Esophagus muscularis mucosa (tissue), 4 donors: Measurements from ENCODE around the gene NUP210. TPM values are rescaled to one million over a fixed set of nuclear protein-coding genes. Genes with fewer than 3 reads are reported as not detected.

Experiments used
- DNase-seq: peaks from one replicate; pipeline ENCODE4 v3.0.0-alpha.2; 2017; ENCODE audit errors: extremely low spot score
- H3K27ac ChIP-seq, 4 donors: fragments of 200-600 bp; sonication (generic); replicated peaks in 1 of 4; 1 replicate in 3 of 4; 2 replicates in 1 of 4; pipeline ENCODE4 v1.5.1; 2016 to 2019; ENCODE audit warnings: mild to moderate bottlenecking in 1 of 4
- H3K27me3 ChIP-seq, 4 donors: fragments of 200-600 bp; sonication (generic); one replicate each; pipeline versions ENCODE4 v1.5.1 to v1.6.0; 2016 to 2019
- H3K36me3 ChIP-seq, 4 donors: fragments of 200-600 bp; sonication (generic); one replicate each; pipeline ENCODE4 v1.5.1; 2016 to 2019
- H3K4me1 ChIP-seq, 4 donors: fragments of 200-600 bp; sonication (generic); one replicate each; pipeline ENCODE4 v1.5.1; 2016 to 2019
- H3K4me3 ChIP-seq, 4 donors: fragments of 200-600 bp; sonication (generic); 1 replicate in 2 of 4; 2 replicates in 2 of 4; pipeline ENCODE4 v1.5.1; 2016 to 2019; ENCODE audit warnings: mild to moderate bottlenecking in 4 of 4, moderate library complexity in 1 of 4
- H3K9me3 ChIP-seq, 4 donors: fragments of 200-600 bp; sonication (generic); 1 replicate in 3 of 4; 2 replicates in 1 of 4; pipeline ENCODE4 v1.5.1; 2016 to 2019
- EP300 ChIP-seq: sonication (generic); formaldehyde crosslinking; IDR thresholded peaks from one replicate; pipeline ENCODE4 v1.6.1; 2017; ENCODE audit warnings: antibody characterized with exemption
- POLR2A ChIP-seq: fragments of 450-650 bp; IDR thresholded peaks from one replicate; pipeline ENCODE4 v1.6.1; 2017; ENCODE audit warnings: antibody characterized with exemption, moderate library complexity, mild to moderate bottlenecking, low read depth
- POLR2AphosphoS5 ChIP-seq, 2 donors: sonication (generic); formaldehyde crosslinking; IDR thresholded peaks; one replicate each; pipeline ENCODE4 v1.6.1; 2017; ENCODE audit warnings: antibody characterized with exemption in 2 of 2
- WGBS: methylation state at CpG from one replicate; pipeline ENCODE4 v1.1.5; 2018; 5-methylcytosine and 5-hydroxymethylcytosine counted together
- intact Hi-C: fragments of 100-400 bp; cut with DNase I; formaldehyde crosslinking; loops from one replicate; pipeline ENCODE4 v1.15.1; 2023
- total RNA-seq, 4 donors: library from RNA; depleted of rRNA; stranded (reverse); fragments of >200 nt; gene quantifications; one replicate each; pipeline versions ENCODE4 v1.1.0 to v1.2.1, GENCODE V29; 2016
- TF ChIP-seq, protein P1 (sequence below), 3 experiments: fragments of 200-600 bp in 2 of 3; fragments of 450-650 bp in 1 of 3; sonication (generic) in 2 of 3; IDR thresholded peaks; one replicate each; pipeline ENCODE4 v1.5.1; 2017 to 2019; ENCODE audit warnings: antibody characterized with exemption in 3 of 3, mild to moderate bottlenecking in 2 of 3, moderate library complexity in 1 of 3

NUP210 gene
- total RNA-seq, 4 donors from 2014 or later: 2.5 to 5.2 (median 4.2) TPM

GRCh38 chr3:13279532-13279910 is 140.6 kb downstream of the NUP210 start:
- TF ChIP-seq EP300: no peak
- TF ChIP-seq POLR2AphosphoS5 (IDR thresholded peaks at IDR 0.05): no peak
- TF ChIP-seq, protein P1, sequence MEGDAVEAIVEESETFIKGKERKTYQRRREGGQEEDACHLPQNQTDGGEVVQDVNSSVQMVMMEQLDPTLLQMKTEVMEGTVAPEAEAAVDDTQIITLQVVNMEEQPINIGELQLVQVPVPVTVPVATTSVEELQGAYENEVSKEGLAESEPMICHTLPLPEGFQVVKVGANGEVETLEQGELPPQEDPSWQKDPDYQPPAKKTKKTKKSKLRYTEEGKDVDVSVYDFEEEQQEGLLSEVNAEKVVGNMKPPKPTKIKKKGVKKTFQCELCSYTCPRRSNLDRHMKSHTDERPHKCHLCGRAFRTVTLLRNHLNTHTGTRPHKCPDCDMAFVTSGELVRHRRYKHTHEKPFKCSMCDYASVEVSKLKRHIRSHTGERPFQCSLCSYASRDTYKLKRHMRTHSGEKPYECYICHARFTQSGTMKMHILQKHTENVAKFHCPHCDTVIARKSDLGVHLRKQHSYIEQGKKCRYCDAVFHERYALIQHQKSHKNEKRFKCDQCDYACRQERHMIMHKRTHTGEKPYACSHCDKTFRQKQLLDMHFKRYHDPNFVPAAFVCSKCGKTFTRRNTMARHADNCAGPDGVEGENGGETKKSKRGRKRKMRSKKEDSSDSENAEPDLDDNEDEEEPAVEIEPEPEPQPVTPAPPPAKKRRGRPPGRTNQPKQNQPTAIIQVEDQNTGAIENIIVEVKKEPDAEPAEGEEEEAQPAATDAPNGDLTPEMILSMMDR (IDR thresholded peaks at IDR 0.05): no peak
- TF ChIP-seq POLR2A: no peak
- peaks cover 6 to 49% (median 42%) of the 10 kb centered on the region in 4 donors for H3K4me1 ChIP-seq
- H3K4me3 ChIP-seq: no peak overlapping the region
- 100% methylated on average over 1 of the region's 6 CpGs for WGBS
- peaks cover 0 to 12% (median 9%) of the 10 kb centered on the region in 4 donors for H3K9me3 ChIP-seq
- H3K27ac ChIP-seq: no peak overlapping the region
- H3K36me3 ChIP-seq: no peaks in the 10 kb centered on the region
- DNase-seq: no peak
- peaks cover 0 to 55% (median 13%) of the 10 kb centered on the region in 4 donors for H3K27me3 ChIP-seq
- intact Hi-C loops: no loop called here

DNA sequence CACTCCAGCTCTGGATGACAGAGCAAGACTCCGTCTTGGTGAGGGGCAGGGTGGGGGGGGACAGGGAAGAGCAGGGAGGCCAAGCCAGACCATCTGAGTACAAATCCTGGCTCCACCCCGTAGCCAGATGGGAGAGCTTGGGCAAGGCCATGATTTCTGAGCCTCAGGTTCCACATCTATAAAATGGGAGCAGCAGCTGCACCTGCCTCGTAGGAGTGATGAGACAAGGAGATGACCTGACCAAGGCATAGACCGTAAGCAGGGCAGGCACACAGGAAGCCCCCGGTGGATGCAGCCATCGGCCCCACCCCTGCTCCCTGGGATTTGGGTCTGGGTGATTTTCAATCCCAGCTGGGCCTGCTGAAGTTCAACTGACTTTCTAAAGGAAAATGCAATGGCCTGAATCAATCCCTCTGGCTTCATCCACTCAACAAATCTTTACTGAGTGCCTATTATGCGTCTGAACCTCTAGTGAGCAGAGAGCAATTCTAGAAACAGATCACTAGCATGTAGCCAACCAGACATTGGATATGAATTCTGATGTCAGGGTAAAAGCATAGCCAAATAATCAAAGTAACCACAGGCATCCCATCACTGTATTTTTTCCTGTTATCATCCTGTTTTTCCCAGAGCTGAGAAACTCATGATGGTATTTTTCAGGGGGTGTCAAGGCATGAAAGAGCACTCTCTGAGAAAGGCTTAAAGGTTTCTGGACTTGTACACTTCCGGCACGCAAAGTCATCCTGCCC is 141.2 kb downstream of the NUP210 start:
- H3K4me1 ChIP-seq: peaks cover 6 to 49% (median 42%) of the 10 kb centered on the region in 4 donors
- H3K27ac ChIP-seq: no peak overlapping the region
- TF ChIP-seq EP300: no peak
- TF ChIP-seq POLR2AphosphoS5 (IDR thresholded peaks at IDR 0.05): no peak
- TF ChIP-seq POLR2A: no peak
- TF ChIP-seq, protein P1 (IDR thresholded peaks at IDR 0.05): no peak
- H3K9me3 ChIP-seq: peaks cover 0 to 7% (median 5%) of the 10 kb centered on the region in 4 donors
- no peak for DNase-seq
- 83% methylated on average over 8 of the region's 9 CpGs for WGBS
- no peak overlapping the region for H3K4me3 ChIP-seq
- H3K36me3 ChIP-seq: no peaks in the 10 kb centered on the region
- peaks cover 0 to 49% (median 11%) of the 10 kb centered on the region in 4 donors for H3K27me3 ChIP-seq
- intact Hi-C loops: no loop called here

GRCh38 chr3:13277860-13278531 is 142.1 kb downstream of the NUP210 start:
- DNase-seq: no peak
- TF ChIP-seq EP300 (no peak), POLR2A (no peak), POLR2AphosphoS5 (IDR thresholded peaks at IDR 0.05) (no peak)
- TF ChIP-seq, protein P1 (IDR thresholded peaks at IDR 0.05): no peak
- intact Hi-C loops: no loop called here

DNA sequence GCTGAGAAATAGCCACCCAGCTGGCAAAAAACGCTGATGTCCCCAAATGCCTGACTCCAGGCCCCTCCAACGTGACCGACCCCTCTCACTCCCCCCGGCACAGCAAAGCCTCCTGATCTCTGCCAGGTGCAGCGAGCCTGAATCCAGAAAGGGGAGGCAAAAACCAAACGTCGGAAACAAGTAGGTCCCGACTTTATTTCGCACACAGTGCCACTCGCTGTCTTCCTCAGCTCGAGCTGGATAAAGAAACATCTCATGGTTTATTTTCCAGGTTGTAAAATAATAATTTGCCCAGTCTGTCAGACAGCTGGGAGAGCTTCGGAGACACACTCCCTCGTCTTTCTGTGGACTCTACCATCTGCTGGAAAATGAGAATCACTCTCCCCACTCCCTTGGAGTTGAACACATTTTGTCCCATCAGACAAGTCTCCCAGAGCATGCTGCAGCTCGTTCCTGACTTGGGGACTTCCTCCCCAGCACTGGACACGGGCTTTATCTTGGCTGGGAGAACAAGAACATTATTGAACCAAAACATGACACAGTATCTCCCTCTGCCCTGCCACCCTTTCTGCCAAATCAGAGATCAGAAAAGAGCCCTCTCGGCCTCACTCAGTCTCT is 142.8 kb downstream of the NUP210 start:
- Histone ChIP-seq H3K4me3 (peak overlapping the region; percentile 17 to 44 (median 30)), H3K4me1 (peaks cover 4 to 38% (median 33%) of the 10 kb centered on the region in 4 donors), H3K9me3 (no peaks in the 10 kb centered on the region), H3K27me3 (peaks cover 0 to 38% (median 3%) of the 10 kb centered on the region in 4 donors), H3K27ac (peak overlapping the region; percentile 61 to 68 (median 66)), H3K36me3 (no peaks in the 10 kb centered on the region)
- 45% methylated on average over 16 of the region's 16 CpGs for WGBS
- no peak for DNase-seq
- TF ChIP-seq POLR2AphosphoS5 (IDR thresholded peaks at IDR 0.05) (no peak), POLR2A (no peak), EP300 (no peak)
- TF ChIP-seq, protein P1 (IDR thresholded peaks at IDR 0.05): no peak
- intact Hi-C loops: no loop called here

More at GRCh38 chr3:13277860-13278531, 142.1 kb downstream of the NUP210 start:
- H3K36me3 ChIP-seq: no peaks in the 10 kb centered on the region
- H3K9me3 ChIP-seq: no peaks in the 10 kb centered on the region
- H3K27ac ChIP-seq: peak overlapping the region; percentile 61 to 68 (median 66)
- H3K4me1 ChIP-seq: peaks cover 6 to 41% (median 35%) of the 10 kb centered on the region in 4 donors
- peaks cover 0 to 40% (median 4%) of the 10 kb centered on the region in 4 donors for H3K27me3 ChIP-seq
- WGBS: 68% methylated on average over 13 of the region's 17 CpGs
- peak overlapping the region; percentile 17 to 44 (median 30) for H3K4me3 ChIP-seq
